SK-N-SH (cell line): Measurements from ENCODE around the gene GSTM1. TPM values are rescaled to one million over a fixed set of nuclear protein-coding genes. Genes with fewer than 3 reads are reported as not detected.

Experiments
- CTCF ChIA-PET: fragments of 300-600, 350-600 bp; formaldehyde crosslinking; extraction: SDS; loops from one replicate; lab custom pipeline; 2021; lab: Yijun Ruan, JAX
- POLR2A ChIA-PET: fragments of 350-600 bp; sonication (Branson Sonifier 250); formaldehyde crosslinking; extraction: SDS; loops from one replicate; lab custom pipeline; 2020; ENCODE audit warnings: antibody characterized with exemption, inconsistent platforms; lab: Yijun Ruan, JAX
- DNase-seq: peaks from one replicate; pipeline ENCODE4 v3.0.0; 2012
- H2AFZ ChIP-seq: fragments of 200-600 bp; sonication (generic); 2 replicates; pipeline ENCODE4 v1.8.1; 2016; ENCODE audit warnings: antibody characterized with exemption, mild to moderate bottlenecking, low read depth
- H3F3A ChIP-seq: fragments of 200-600 bp; sonication (generic); replicated peaks from 2 replicates; pipeline ENCODE3; 2016; ENCODE audit warnings: antibody characterized with exemption, mild to moderate bottlenecking; ENCODE audit not compliant: insufficient read depth
- H3K27ac ChIP-seq, 2 experiments: fragments of 200-500 bp in 1 of 2; fragments of 200-600 bp in 1 of 2; sonication (Bioruptor generic) in 1 of 2; sonication (generic), shearing (Covaris generic) in 1 of 2; 2 replicates each; pipeline versions ENCODE4 v1.5.1 to v1.6.1; 2014 to 2016; ENCODE audit warnings: low read depth in 2 of 2, inconsistent platforms in 1 of 2, low read length in 1 of 2, mild to moderate bottlenecking in 1 of 2, mixed read lengths in 1 of 2
- H3K27me3 ChIP-seq: fragments of 200-600 bp; sonication (generic), shearing (Covaris generic); 2 replicates; pipeline ENCODE4 v1.6.1; 2016; ENCODE audit warnings: mixed run types; ENCODE audit not compliant: insufficient read depth
- H3K36me3 ChIP-seq, 2 experiments: fragments of 200-500 bp in 1 of 2; fragments of 200-600 bp in 1 of 2; sonication (Bioruptor generic) in 1 of 2; sonication (generic) in 1 of 2; replicated peaks in 1 of 2; 2 replicates each; pipeline versions ENCODE3 to v1.5.1; 2014 to 2016; ENCODE audit warnings: low read length in 1 of 2, mild to moderate bottlenecking in 1 of 2; ENCODE audit not compliant: insufficient read depth in 2 of 2, control insufficient read depth in 1 of 2
- H3K4me1 ChIP-seq, 2 experiments: fragments of 200-500 bp in 1 of 2; fragments of 200-600 bp in 1 of 2; sonication (Bioruptor generic) in 1 of 2; sonication (generic), shearing (Covaris generic) in 1 of 2; 2 replicates each; pipeline versions ENCODE4 v1.5.1 to v1.6.1; 2014 to 2016; ENCODE audit warnings: low read depth in 1 of 2, low read length in 1 of 2, mixed run types in 1 of 2; ENCODE audit not compliant: insufficient read depth in 2 of 2, control insufficient read depth in 1 of 2
- H3K4me2 ChIP-seq: fragments of 200-600 bp; sonication (generic), shearing (Covaris generic); 2 replicates; pipeline ENCODE4 v1.6.1; 2017; ENCODE audit warnings: mixed run types
- H3K4me3 ChIP-seq, 2 experiments: fragments of 200-500 bp in 1 of 2; fragments of 200-600 bp in 1 of 2; sonication (Bioruptor generic) in 1 of 2; sonication (generic), shearing (Covaris generic) in 1 of 2; 2 replicates each; pipeline versions ENCODE4 v1.5.1 to v1.8.1; 2014 to 2016; ENCODE audit warnings: low read depth in 2 of 2, inconsistent platforms in 1 of 2, low read length in 1 of 2, mild to moderate bottlenecking in 1 of 2, mixed read lengths in 1 of 2, moderate library complexity in 1 of 2
- H3K79me2 ChIP-seq: fragments of 200-600 bp; sonication (generic); 2 replicates; pipeline ENCODE4 v1.8.1; 2017; ENCODE audit warnings: mild to moderate bottlenecking; ENCODE audit not compliant: insufficient read depth
- H3K9ac ChIP-seq: fragments of 200-600 bp; sonication (generic); 2 replicates; pipeline ENCODE4 v1.6.1; 2017; ENCODE audit warnings: mixed run types
- H3K9me2 ChIP-seq: fragments of 200-600 bp; sonication (generic); 2 replicates; pipeline ENCODE4 v1.6.1; 2017; ENCODE audit warnings: mixed run types
- H3K9me3 ChIP-seq: fragments of 200-600 bp; sonication (generic); 2 replicates; pipeline ENCODE4 v1.6.1; 2017; ENCODE audit warnings: mixed run types, mild to moderate bottlenecking, moderate library complexity
- H4K20me1 ChIP-seq: fragments of 200-600 bp; sonication (generic); 2 replicates; pipeline ENCODE4 v1.6.1; 2017; ENCODE audit warnings: mild to moderate bottlenecking, mixed run types; ENCODE audit not compliant: insufficient read depth
- CHD2 ChIP-seq: fragments of 150-350 bp; IDR thresholded peaks from 2 replicates; pipeline ENCODE4 v1.6.1; 2018; ENCODE audit warnings: low read length; ENCODE audit not compliant: partially characterized antibody
- CTCF ChIP-seq: fragments of 200-600 bp; sonication (generic); IDR thresholded peaks from 2 replicates; pipeline ENCODE4 v1.6.1; 2017; ENCODE audit warnings: antibody characterized with exemption, mild to moderate bottlenecking, moderate library complexity
- ELF1 ChIP-seq: IDR thresholded peaks from 2 replicates; pipeline ENCODE4 v1.4.0; 2012
- EP300 ChIP-seq, 2 experiments: IDR thresholded peaks; 2 replicates each; pipeline versions ENCODE4 v1.4.0 to v1.6.1; 2012; ENCODE audit warnings: borderline replicate concordance in 1 of 2, low read depth in 1 of 2, low read length in 1 of 2
- FOSL2 ChIP-seq: IDR thresholded peaks from 2 replicates; pipeline ENCODE4 v1.4.0; 2012; ENCODE audit warnings: low read depth, mild to moderate bottlenecking, moderate library complexity, borderline replicate concordance
- FOXJ3 ChIP-seq: sonication (generic); formaldehyde crosslinking; IDR thresholded peaks from 2 replicates; pipeline ENCODE4 v1.5.1; 2020; ENCODE audit warnings: mild to moderate bottlenecking, missing genetic modification reagents
- GABPA ChIP-seq: IDR thresholded peaks from 2 replicates; pipeline ENCODE4 v1.4.0; 2012; ENCODE audit warnings: low read depth, mild to moderate bottlenecking
- GATA2 ChIP-seq: sonication (generic); formaldehyde crosslinking; IDR thresholded peaks from 2 replicates; pipeline ENCODE4 v1.5.0; 2020; ENCODE audit warnings: mild to moderate bottlenecking, missing genetic modification reagents
- JUND ChIP-seq: IDR thresholded peaks from 2 replicates; pipeline ENCODE4 v1.4.0; 2012
- MXI1 ChIP-seq: IDR thresholded peaks from 2 replicates; pipeline ENCODE4 v1.6.1; 2012; ENCODE audit warnings: mild to moderate bottlenecking, low read depth, low read length, improper control_type of control experiment
- NFIC ChIP-seq: IDR thresholded peaks from 2 replicates; pipeline ENCODE4 v1.4.0; 2012; ENCODE audit warnings: borderline replicate concordance
- NRF1 ChIP-seq: IDR thresholded peaks from 2 replicates; pipeline ENCODE4 v1.6.1; 2012; ENCODE audit warnings: low read depth, mild to moderate bottlenecking, low read length
- PBX3 ChIP-seq: IDR thresholded peaks from 2 replicates; pipeline ENCODE4; 2012
- RXRA ChIP-seq: IDR thresholded peaks from 2 replicates; pipeline ENCODE4 v1.4.0; 2012; ENCODE audit warnings: low read depth, mild to moderate bottlenecking, borderline replicate concordance
- SMC3 ChIP-seq: IDR thresholded peaks from 2 replicates; pipeline ENCODE4 v1.6.1; 2012; ENCODE audit warnings: low read depth, low read length, improper control_type of control experiment
- TAF1 ChIP-seq: IDR thresholded peaks from 2 replicates; pipeline ENCODE4 v1.6.1; 2012; ENCODE audit warnings: low read depth, mild to moderate bottlenecking, low read length, moderate library complexity, borderline replicate concordance
- TEAD4 ChIP-seq: IDR thresholded peaks from 2 replicates; pipeline ENCODE4 v1.4.0; 2012; ENCODE audit warnings: mild to moderate bottlenecking, borderline replicate concordance; ENCODE audit not compliant: insufficient read depth
- YY1 ChIP-seq: IDR thresholded peaks from 2 replicates; pipeline ENCODE4 v1.4.0; 2012; ENCODE audit warnings: low read depth, mild to moderate bottlenecking
- WGBS: methylation state at CpG from one replicate; pipeline ENCODE4 v1.1.6; 2017; ENCODE audit warnings: low lambda C conversion rate; 5-methylcytosine and 5-hydroxymethylcytosine counted together
- polyA plus RNA-seq, 3 experiments: library from polyadenylated mRNA; depleted of rRNA; stranded (reverse); fragments of >200 nt; gene quantifications; 2 replicates each; pipeline ENCODE4 v1.2.3, GENCODE V29; 2012
- TF ChIP-seq, protein P1 (sequence below): IDR thresholded peaks from 2 replicates; pipeline ENCODE4 v1.4.0; 2012; ENCODE audit warnings: low read depth, borderline replicate concordance
- TF ChIP-seq, protein P2 (sequence below): IDR thresholded peaks from 2 replicates; pipeline ENCODE4 v1.4.0; 2012; ENCODE audit warnings: low read depth

The GSTM1 gene
- polyA plus RNA-seq, 1 of the 3 experiments (the other 2 are of a cell fraction): not detected

DNA sequence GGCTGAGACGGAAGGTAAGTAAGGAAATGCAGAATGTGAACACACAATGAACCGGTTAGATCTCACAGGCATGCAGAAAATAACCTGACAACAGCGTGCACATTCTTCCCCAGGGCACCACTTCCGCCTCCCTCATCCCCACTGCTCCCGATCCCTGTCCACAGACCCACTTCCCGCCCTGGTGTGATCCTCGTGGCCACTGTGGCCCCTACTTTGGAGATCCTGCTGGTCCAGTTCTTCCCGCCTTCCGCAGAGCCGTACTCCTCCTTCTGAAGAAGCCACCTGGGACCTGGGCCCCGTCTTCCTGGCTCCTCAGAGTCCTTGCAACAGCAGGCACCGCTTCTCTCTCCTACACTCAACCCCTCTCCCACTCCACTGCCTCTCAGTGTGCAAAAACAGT, 33.1 kb upstream of the GSTM1 start:
- Histone ChIP-seq H3K27ac (no peak overlapping the region), H3K9me3 (no peaks in the 10 kb centered on the region), H3K9ac (no peak overlapping the region), H3K36me3 (peaks cover 0 to 4% of the 10 kb centered on the region in 2 experiments), H3K4me2 (no peak overlapping the region), H3F3A (no peaks in the 10 kb centered on the region), H3K27me3 (no peaks in the 10 kb centered on the region), H3K4me3 (no peak overlapping the region), H3K79me2 (no peaks in the 10 kb centered on the region), H2AFZ (no peak overlapping the region), H3K9me2 (no peaks in the 10 kb centered on the region), H4K20me1 (no peaks in the 10 kb centered on the region), H3K4me1 (peaks cover 12 to 24% of the 10 kb centered on the region in 2 experiments)
- ChIA-PET CTCF (interaction anchor here (1.5 to 4.0 kb wide), 6 partner anchors 14 to 330 kb away, joined by 4 to 29 read pairs (median 14); partner anchors contain the start of gene AHCYL1), POLR2A (interaction anchor here (3.3 kb wide), 1 partner anchor 106 kb away, joined by 13 read pairs; the partner anchor contains the start of gene GNAI3)
- no peak for TF ChIP-seq ELF1
- TF ChIP-seq MXI1: no peak
- no peak for TF ChIP-seq YY1
- TF ChIP-seq EP300 (IDR thresholded peaks at IDR 0.05; ENCODE audit: borderline replicate concordance in 1 of 2, low read depth in 1 of 2, low read length in 1 of 2): no peak
- no peak for TF ChIP-seq JUND
- no peak for TF ChIP-seq CHD2
- TF ChIP-seq SMC3: no peak
- DNase-seq: no peak
- 92% methylated on average over 12 of the region's 12 CpGs for WGBS

- H4K20me1 ChIP-seq: no peaks in the 10 kb centered on the region
- H3K4me1 ChIP-seq: peaks cover 12% of the 10 kb centered on the region in 2 experiments; a peak in 3 of 4 replicates
- H3K27ac ChIP-seq: peak within 1 kb of the TSS; percentile 41 to 83; a peak in 3 of 4 replicates
- no peaks in the 10 kb centered on the region for H3K9me2 ChIP-seq
- peak within 1 kb of the TSS; percentile 97 for H2AFZ ChIP-seq
- H3K27me3 ChIP-seq: no peaks in the 10 kb centered on the region
- peak within 1 kb of the TSS; percentile 84 for H3K4me2 ChIP-seq
- H3K9me3 ChIP-seq: no peaks in the 10 kb centered on the region
- H3K4me3 ChIP-seq: peak within 1 kb of the TSS; percentile 69 to 72
- peak within 1 kb of the TSS; percentile 68 for H3K9ac ChIP-seq
- peak; percentile 89 for DNase-seq
- TF ChIP-seq SMC3 (no peak), PBX3 (peak; percentile 27; the same call in 1 of the 2 replicates), TAF1 (0 out of 2 replicates have a peak, but pooled peaks have one; percentile 37), GATA2 (no peak), FOXJ3 (CRISPR knock-in tag) (no peak), NFIC (no peak), CTCF (peak; percentile 20; the same call in 1 of the 2 replicates), MXI1 (peak; percentile 13; the same call in 1 of the 2 replicates), ELF1 (peak; percentile 66; the same call in 1 of the 2 replicates), RXRA (no peak), GABPA (peak; percentile 42), FOSL2 (no peak), TEAD4 (no peak), NRF1 (no peak)
- TF ChIP-seq, protein P1, sequence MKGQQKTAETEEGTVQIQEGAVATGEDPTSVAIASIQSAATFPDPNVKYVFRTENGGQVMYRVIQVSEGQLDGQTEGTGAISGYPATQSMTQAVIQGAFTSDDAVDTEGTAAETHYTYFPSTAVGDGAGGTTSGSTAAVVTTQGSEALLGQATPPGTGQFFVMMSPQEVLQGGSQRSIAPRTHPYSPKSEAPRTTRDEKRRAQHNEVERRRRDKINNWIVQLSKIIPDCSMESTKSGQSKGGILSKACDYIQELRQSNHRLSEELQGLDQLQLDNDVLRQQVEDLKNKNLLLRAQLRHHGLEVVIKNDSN: no peak
- TF ChIP-seq, protein P2, sequence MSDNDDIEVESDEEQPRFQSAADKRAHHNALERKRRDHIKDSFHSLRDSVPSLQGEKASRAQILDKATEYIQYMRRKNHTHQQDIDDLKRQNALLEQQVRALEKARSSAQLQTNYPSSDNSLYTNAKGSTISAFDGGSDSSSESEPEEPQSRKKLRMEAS: peak; percentile 29
- no peaks in the 10 kb centered on the region for H3F3A ChIP-seq
- ChIA-PET POLR2A (interaction anchor here (0.7 to 3.3 kb wide), 2 partner anchors 16 to 108 kb away, joined by 4 to 13 read pairs; partner anchors contain the start of gene GNAI3), CTCF (interaction anchor here (0.7 to 4.0 kb wide), 16 partner anchors 10 to 507 kb away, joined by 3 to 29 read pairs (median 5); partner anchors contain the start of gene AHCYL1)
- no peaks in the 10 kb centered on the region for H3K79me2 ChIP-seq
- peaks cover 0 to 7% of the 10 kb centered on the region in 2 experiments for H3K36me3 ChIP-seq
- WGBS: 7% methylated on average over 14 of the region's 54 CpGs
These were observed 31.8 kb upstream of the GSTM1 start, which contains the start of gene GSTM4 for GRCh38 chr1:109655615-109656519. GSTM4 (plus strand) TSS chr1:109656099; CDS start chr1:109656390, 291 bp downstream.
